Hepatocyte (in vitro differentiated cells): ENCODE results near the gene MRPS22. TPM values are rescaled to one million over a fixed set of nuclear protein-coding genes. Genes with fewer than 3 reads are reported as not detected.
A peak's percentile ranks its signal among the peaks of the same experiment; 100 is the strongest.
"Not testable (repeated sequence)": the region's sequence is repeated elsewhere in the genome, so short reads cannot be mapped to it uniquely, and the experiment has no call there.

Source experiments
- DNase-seq: peaks from one replicate; pipeline ENCODE4 v3.0.0-alpha.2; 2016; ENCODE audit warnings: low spot score
- H2AFZ ChIP-seq: fragments of 200-600 bp; sonication (generic); 2 replicates; pipeline ENCODE4 v1.6.0; 2016; ENCODE audit warnings: antibody characterized with exemption, mild to moderate bottlenecking
- H3K27ac ChIP-seq: fragments of 200-600 bp; sonication (generic); 2 replicates; pipeline ENCODE4 v1.5.1; 2016; ENCODE audit warnings: mild to moderate bottlenecking
- H3K27me3 ChIP-seq: fragments of 200-600 bp; sonication (generic); 2 replicates; pipeline ENCODE4 v1.6.1; 2016
- H3K36me3 ChIP-seq: fragments of 200-600 bp; sonication (generic); replicated peaks from 2 replicates; pipeline ENCODE4 v1.5.1; 2016; ENCODE audit warnings: low read depth; ENCODE audit not compliant: insufficient read depth
- H3K4me1 ChIP-seq: fragments of 200-600 bp; sonication (generic); 2 replicates; pipeline ENCODE4 v1.5.1; 2016; ENCODE audit warnings: mild to moderate bottlenecking, moderate library complexity; ENCODE audit not compliant: insufficient read depth
- H3K4me2 ChIP-seq: fragments of 200-600 bp; sonication (generic); 2 replicates; pipeline ENCODE4 v1.6.0; 2016
- H3K4me3 ChIP-seq: fragments of 200-600 bp; sonication (generic); 2 replicates; pipeline ENCODE4 v1.5.1; 2016; ENCODE audit warnings: mild to moderate bottlenecking
- H3K79me2 ChIP-seq: fragments of 200-600 bp; sonication (generic); 2 replicates; pipeline ENCODE4 v1.6.0; 2017; ENCODE audit warnings: mild to moderate bottlenecking
- H3K9me2 ChIP-seq: fragments of 200-600 bp; sonication (generic); replicated peaks from 2 replicates; pipeline ENCODE4 v1.6.0; 2017; ENCODE audit warnings: mild to moderate bottlenecking; ENCODE audit not compliant: insufficient read depth
- H3K9me3 ChIP-seq: fragments of 200-600 bp; sonication (generic); 2 replicates; pipeline ENCODE4 v1.5.1; 2016; ENCODE audit warnings: low read depth, mild to moderate bottlenecking
- H4K20me1 ChIP-seq: fragments of 200-600 bp; sonication (generic); 2 replicates; pipeline ENCODE4 v1.6.0; 2016; ENCODE audit warnings: mild to moderate bottlenecking; ENCODE audit not compliant: insufficient read depth, poor library complexity, severe bottlenecking
- CTCF ChIP-seq: fragments of 200-600 bp; sonication (generic); IDR thresholded peaks from 2 replicates; pipeline ENCODE4 v1.5.1; 2016; ENCODE audit warnings: antibody characterized with exemption, mild to moderate bottlenecking; ENCODE audit not compliant: poor library complexity
- EZH2 ChIP-seq: fragments of 200-600 bp; sonication (generic); IDR thresholded peaks from 2 replicates; pipeline ENCODE4 v1.6.1; 2016; ENCODE audit warnings: antibody characterized with exemption, mild to moderate bottlenecking, borderline replicate concordance
- EZH2phosphoT487 ChIP-seq: fragments of 200-600 bp; sonication (generic); IDR thresholded peaks from one replicate; pipeline ENCODE4 v1.6.1; 2018; ENCODE audit warnings: antibody characterized with exemption, mild to moderate bottlenecking, low read depth, moderate library complexity; ENCODE audit not compliant: unreplicated experiment, severe bottlenecking
- WGBS: methylation state at CpG from one replicate; pipeline ENCODE4 v1.1.6; 2016; ENCODE audit warnings: low lambda C conversion rate; ENCODE audit errors: missing lambda C conversion rate; 5-methylcytosine and 5-hydroxymethylcytosine counted together
- polyA plus RNA-seq: library from polyadenylated mRNA; unstranded; fragments of >200 nt; fragmentation: Nextera tagmentation; extraction: Ambion mirVana; gene quantifications from 2 replicates; pipeline ENCODE4 v1.2.1, GENCODE V29; 2016
- total RNA-seq: library from RNA; depleted of rRNA; stranded (reverse); fragments of >200 nt; gene quantifications from 2 replicates; pipeline ENCODE4 v1.2.3, GENCODE V29; 2014

Gene MRPS22
- total and polyA plus RNA-seq, 2 experiments from 2014 or later: 55.1 to 75.7 TPM

GRCh38 chr3:139329364-139329850 is 14.4 kb upstream of the MRPS22 start:
- no peak overlapping the region for H3K4me3 ChIP-seq
- 13% methylated on average over 25 of the region's 25 CpGs for WGBS

DNA sequence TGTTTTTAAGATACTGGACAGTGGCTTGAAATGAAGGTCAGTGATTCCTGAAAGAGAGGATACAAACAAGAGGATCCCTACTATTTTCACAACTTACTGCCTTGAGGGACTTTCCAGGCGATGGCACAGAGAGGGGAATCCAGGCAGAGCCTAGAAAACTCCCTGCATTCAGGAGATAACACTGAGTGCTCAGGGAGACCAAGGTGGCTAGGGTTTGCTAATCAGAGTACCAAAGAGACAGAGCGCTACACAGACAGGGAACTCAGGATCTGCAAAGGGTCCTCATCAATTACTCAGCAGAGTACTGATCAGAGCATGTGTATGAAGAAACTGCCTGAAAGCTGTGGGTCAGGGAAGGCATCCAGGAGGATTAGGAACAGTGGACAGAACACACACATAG is 11.7 kb upstream of the MRPS22 start:
- no peak overlapping the region for H3K4me3 ChIP-seq
- H3K36me3 ChIP-seq: no peaks in the 10 kb centered on the region
- WGBS: 74% methylated on average over 2 of the region's 2 CpGs
- H2AFZ ChIP-seq: no peak overlapping the region
- TF ChIP-seq EZH2: no peak
- TF ChIP-seq CTCF: no peak
- TF ChIP-seq EZH2phosphoT487: no peak
- no peaks in the 10 kb centered on the region for H3K79me2 ChIP-seq
- no peak overlapping the region for H3K4me2 ChIP-seq
- H4K20me1 ChIP-seq: no peaks in the 10 kb centered on the region
- no peak overlapping the region for H3K27ac ChIP-seq
- peaks cover 29% of the 10 kb centered on the region for H3K27me3 ChIP-seq
- no peak for DNase-seq
- H3K4me1 ChIP-seq: no peaks in the 10 kb centered on the region
- H3K9me3 ChIP-seq: no peaks in the 10 kb centered on the region
- H3K9me2 ChIP-seq: no peaks in the 10 kb centered on the region

More at GRCh38 chr3:139329364-139329850, 14.4 kb upstream of the MRPS22 start:
- TF ChIP-seq CTCF: peak; percentile 100
- no peak for TF ChIP-seq EZH2
- TF ChIP-seq EZH2phosphoT487: no peak
- H3K9me3 ChIP-seq: no peaks in the 10 kb centered on the region
- H4K20me1 ChIP-seq: no peaks in the 10 kb centered on the region
- no peaks in the 10 kb centered on the region for H3K36me3 ChIP-seq
- peak; percentile 93 for DNase-seq
- H3K4me1 ChIP-seq: no peaks in the 10 kb centered on the region
- H3K27ac ChIP-seq: no peak overlapping the region
- H3K9me2 ChIP-seq: no peaks in the 10 kb centered on the region
- peak overlapping the region; percentile 73 for H3K4me2 ChIP-seq
- H2AFZ ChIP-seq: no peak overlapping the region
- H3K27me3 ChIP-seq: peaks cover 28% of the 10 kb centered on the region
- no peaks in the 10 kb centered on the region for H3K79me2 ChIP-seq

DNA sequence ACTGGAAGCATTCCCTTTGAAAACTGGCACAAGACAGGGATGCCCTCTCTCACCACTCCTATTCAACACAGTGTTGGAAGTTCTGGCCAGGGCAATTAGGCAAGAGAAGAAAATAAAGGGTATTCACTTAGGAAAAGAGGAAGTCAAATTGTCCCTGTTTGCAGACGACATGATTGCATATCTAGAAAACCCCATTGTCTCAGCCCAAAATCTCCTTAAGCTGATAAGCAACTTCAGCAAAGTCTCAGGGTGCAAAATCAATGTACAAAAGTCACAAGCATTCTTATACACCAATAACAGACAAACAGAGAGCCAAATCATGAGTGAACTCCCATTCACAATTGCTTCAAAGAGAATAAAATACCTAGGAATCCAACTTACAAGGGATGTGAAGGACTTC is 9.1 kb upstream of the MRPS22 start:
- 71% methylated on average over 1 of the region's 1 CpG for WGBS
- not testable (repeated sequence) for DNase-seq, H3K79me2 ChIP-seq, H3K36me3 ChIP-seq, H2AFZ ChIP-seq, H3K4me2 ChIP-seq, H3K27ac ChIP-seq, H3K4me1 ChIP-seq, H3K4me3 ChIP-seq, H3K9me3 ChIP-seq, H3K9me2 ChIP-seq, H4K20me1 ChIP-seq
- peaks cover 31% of the 10 kb centered on the region for H3K27me3 ChIP-seq

DNA sequence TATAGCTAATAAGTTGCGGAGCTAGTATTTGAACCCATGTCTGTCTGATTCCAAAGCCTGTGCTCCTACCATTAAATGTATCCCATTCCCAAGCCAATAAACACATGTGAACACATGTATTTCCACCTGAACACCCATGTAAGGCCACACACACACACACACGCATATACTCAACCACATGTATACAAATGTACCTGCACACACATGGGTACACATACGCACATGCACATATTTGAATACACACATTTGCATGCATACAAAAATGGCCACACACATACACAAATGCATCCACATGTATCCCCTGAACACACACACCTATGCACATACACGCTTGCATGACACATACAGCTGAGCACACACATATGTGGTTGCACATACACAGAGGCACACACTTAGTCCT is 5.4 kb upstream of the MRPS22 start:
- TF ChIP-seq EZH2: no peak
- TF ChIP-seq CTCF: no peak
- TF ChIP-seq EZH2phosphoT487: no peak
- H3K79me2 ChIP-seq: no peaks in the 10 kb centered on the region
- 94% methylated on average over 4 of the region's 4 CpGs for WGBS
- H3K36me3 ChIP-seq: no peaks in the 10 kb centered on the region
- H2AFZ ChIP-seq: no peak overlapping the region
- no peak overlapping the region for H3K27ac ChIP-seq
- no peaks in the 10 kb centered on the region for H3K4me1 ChIP-seq
- H3K4me2 ChIP-seq: no peak overlapping the region
- no peak overlapping the region for H3K4me3 ChIP-seq
- H3K9me2 ChIP-seq: no peaks in the 10 kb centered on the region
- H3K27me3 ChIP-seq: peaks cover 18% of the 10 kb centered on the region
- no peak for DNase-seq
- H3K9me3 ChIP-seq: no peaks in the 10 kb centered on the region
- no peaks in the 10 kb centered on the region for H4K20me1 ChIP-seq
